Astrocyte (in vitro differentiated cells and primary cell): ENCODE results near the gene LRRC43.

Experiments
- EZH2 ChIP-seq: IDR thresholded peaks from 2 replicates; pipeline ENCODE4 v1.6.1; 2012; ENCODE audit warnings: mild to moderate bottlenecking, low read length, inconsistent platforms; ENCODE audit not compliant: insufficient read depth
- TF ChIP-seq, protein P1 (sequence below): IDR thresholded peaks from 2 replicates; pipeline ENCODE4 v1.5.1; 2011; ENCODE audit warnings: low read depth, mild to moderate bottlenecking, inconsistent platforms, low read length, moderate library complexity; ENCODE audit not compliant: insufficient read depth

DNA sequence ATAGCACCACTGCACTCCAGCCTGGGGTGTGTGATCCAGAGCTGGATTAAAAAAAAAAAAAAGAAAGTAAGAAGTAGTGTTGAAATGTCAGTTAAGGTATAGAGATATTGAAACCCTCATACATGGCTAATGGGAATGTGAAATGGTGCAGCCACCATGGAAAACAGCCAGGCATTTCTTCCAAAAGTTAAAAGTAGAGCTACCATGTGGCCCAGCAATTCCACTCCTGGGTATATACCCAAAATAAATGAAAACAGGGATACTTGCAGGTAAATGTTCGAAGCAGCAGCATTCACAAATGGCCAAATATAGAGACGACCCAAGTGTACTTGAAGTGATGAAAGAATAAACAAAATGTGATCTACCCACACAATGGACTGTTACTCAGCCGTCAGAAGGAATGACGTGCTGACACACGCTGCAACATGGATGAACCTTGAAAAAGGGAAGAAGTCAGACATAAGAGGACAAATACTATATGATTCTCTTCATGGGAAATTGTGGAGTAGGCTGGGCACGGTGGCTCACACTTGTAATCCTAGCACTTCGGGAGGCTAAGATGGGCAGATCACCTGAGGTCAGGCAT, 24.1 kb upstream of the LRRC43 start:
- TF ChIP-seq, protein P1, sequence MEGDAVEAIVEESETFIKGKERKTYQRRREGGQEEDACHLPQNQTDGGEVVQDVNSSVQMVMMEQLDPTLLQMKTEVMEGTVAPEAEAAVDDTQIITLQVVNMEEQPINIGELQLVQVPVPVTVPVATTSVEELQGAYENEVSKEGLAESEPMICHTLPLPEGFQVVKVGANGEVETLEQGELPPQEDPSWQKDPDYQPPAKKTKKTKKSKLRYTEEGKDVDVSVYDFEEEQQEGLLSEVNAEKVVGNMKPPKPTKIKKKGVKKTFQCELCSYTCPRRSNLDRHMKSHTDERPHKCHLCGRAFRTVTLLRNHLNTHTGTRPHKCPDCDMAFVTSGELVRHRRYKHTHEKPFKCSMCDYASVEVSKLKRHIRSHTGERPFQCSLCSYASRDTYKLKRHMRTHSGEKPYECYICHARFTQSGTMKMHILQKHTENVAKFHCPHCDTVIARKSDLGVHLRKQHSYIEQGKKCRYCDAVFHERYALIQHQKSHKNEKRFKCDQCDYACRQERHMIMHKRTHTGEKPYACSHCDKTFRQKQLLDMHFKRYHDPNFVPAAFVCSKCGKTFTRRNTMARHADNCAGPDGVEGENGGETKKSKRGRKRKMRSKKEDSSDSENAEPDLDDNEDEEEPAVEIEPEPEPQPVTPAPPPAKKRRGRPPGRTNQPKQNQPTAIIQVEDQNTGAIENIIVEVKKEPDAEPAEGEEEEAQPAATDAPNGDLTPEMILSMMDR = no peak
- no peak for TF ChIP-seq EZH2
